ENCODE data around the gene ABHD11.

- TF ChIP-seq MTF1 (CRISPR knock-in tag; IDR thresholded peaks at IDR 0.05; ENCODE audit: borderline replicate concordance) (no peak), HDGF (IDR thresholded peaks at IDR 0.05) (no peak), ZNF589 (CRISPR knock-in tag; IDR thresholded peaks at IDR 0.05; ENCODE audit: low read depth) (no peak), ZNF551 (CRISPR knock-in tag; IDR thresholded peaks at IDR 0.05) (no peak), NUFIP1 (IDR thresholded peaks at IDR 0.05; ENCODE audit: partially characterized antibody) (no peak), UBTF (IDR thresholded peaks at IDR 0.05; ENCODE audit: borderline replicate concordance in 1 of 2, low read depth in 2 of 2, low read length in 2 of 2) (no peak), NR3C1 (CRISPR knock-in tag; IDR thresholded peaks at IDR 0.05) (no peak), CTCF (IDR thresholded peaks at IDR 0.05 in 2 of 3, conservative IDR thresholded peaks at IDR 0.05 in 1 of 3; ENCODE audit: insufficient read depth in 2 of 3, low read depth in 1 of 3, low read length in 3 of 3) (no peak), MTA3 (IDR thresholded peaks at IDR 0.05; ENCODE audit: borderline replicate concordance) (no peak), EGR1 (conservative IDR thresholded peaks at IDR 0.05) (no peak), SPI1 (IDR thresholded peaks at IDR 0.05; ENCODE audit: borderline replicate concordance, low read depth, low read length) (no peak), TOE1 (IDR thresholded peaks at IDR 0.05; ENCODE audit: borderline replicate concordance) (no peak), TOE1 (CRISPR knock-in tag; IDR thresholded peaks at IDR 0.05; ENCODE audit: borderline replicate concordance, low read depth) (no peak), EP300 (IDR thresholded peaks at IDR 0.05; ENCODE audit: low read length) (no peak)
- TF ChIP-seq, protein P1, sequence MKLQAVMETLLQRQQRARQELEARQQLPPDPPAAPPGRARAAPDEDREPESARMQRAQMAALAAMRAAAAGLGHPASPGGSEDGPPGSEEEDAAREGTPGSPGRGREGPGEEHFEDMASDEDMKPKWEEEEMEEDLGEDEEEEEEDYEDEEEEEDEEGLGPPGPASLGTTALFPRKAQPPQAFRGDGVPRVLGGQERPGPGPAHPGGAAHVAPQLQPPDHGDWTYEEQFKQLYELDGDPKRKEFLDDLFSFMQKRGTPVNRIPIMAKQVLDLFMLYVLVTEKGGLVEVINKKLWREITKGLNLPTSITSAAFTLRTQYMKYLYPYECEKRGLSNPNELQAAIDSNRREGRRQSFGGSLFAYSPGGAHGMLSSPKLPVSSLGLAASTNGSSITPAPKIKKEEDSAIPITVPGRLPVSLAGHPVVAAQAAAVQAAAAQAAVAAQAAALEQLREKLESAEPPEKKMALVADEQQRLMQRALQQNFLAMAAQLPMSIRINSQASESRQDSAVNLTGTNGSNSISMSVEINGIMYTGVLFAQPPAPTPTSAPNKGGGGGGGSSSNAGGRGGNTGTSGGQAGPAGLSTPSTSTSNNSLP (IDR thresholded peaks at IDR 0.05; ENCODE audit: borderline replicate concordance, low read depth, low read length) = no peak
These were observed 40.2 kb downstream of the ABHD11 start for GRCh38 chr7:73698410-73698809.

Measured in K562 (cell line).